ENCODE results near the gene CRHBP.
"Not testable (repeated sequence)": the region's sequence is repeated elsewhere in the genome, so short reads cannot be mapped to it uniquely, and the experiment has no call there.

CRHBP gene

GRCh38 chr5:76978869-76979268, 26.0 kb downstream of the CRHBP start:
- TF ChIP-seq CTCF (IDR thresholded peaks at IDR 0.05; ENCODE audit: low read depth, low read length): no peak
- in situ Hi-C loops (cut with HindIII; ENCODE audit: low sequenced_read_pairs): no loop called here
- no peak for DNase-seq (ENCODE audit: low read depth, low spot score)
- H3K4me3 ChIP-seq (ENCODE audit: low read depth, low read length): no peak overlapping the region

- in situ Hi-C loops (cut with HindIII; ENCODE audit: low sequenced_read_pairs): no loop called here
- no peak overlapping the region for H3K4me3 ChIP-seq (ENCODE audit: low read depth, low read length)
- no peak for DNase-seq (ENCODE audit: low read depth, low spot score)
- TF ChIP-seq CTCF (IDR thresholded peaks at IDR 0.05; ENCODE audit: low read depth, low read length): no peak
Measured at GRCh38 chr5:76980518-76981144, 27.8 kb downstream of the CRHBP start.

GRCh38 chr5:76982450-76982849, 29.6 kb downstream of the CRHBP start:
- in situ Hi-C loops (cut with HindIII; ENCODE audit: low sequenced_read_pairs): no loop called here
- no peak for TF ChIP-seq CTCF (IDR thresholded peaks at IDR 0.05; ENCODE audit: low read depth, low read length)

GRCh38 chr5:76983468-76983867, 30.6 kb downstream of the CRHBP start:
- no peak for DNase-seq (ENCODE audit: low read depth, low spot score)
- no peak overlapping the region for H3K4me3 ChIP-seq (ENCODE audit: low read depth, low read length)
- TF ChIP-seq CTCF (IDR thresholded peaks at IDR 0.05; ENCODE audit: low read depth, low read length): no peak
- in situ Hi-C loops (cut with HindIII; ENCODE audit: low sequenced_read_pairs): no loop called here

More at GRCh38 chr5:76982450-76982849, 29.6 kb downstream of the CRHBP start:
- DNase-seq (ENCODE audit: low read depth, low spot score): no peak
- no peak overlapping the region for H3K4me3 ChIP-seq (ENCODE audit: low read depth, low read length)

GRCh38 chr5:76986825-76987526, 34.1 kb downstream of the CRHBP start:
- in situ Hi-C loops (cut with HindIII; ENCODE audit: low sequenced_read_pairs): no loop called here
- no peak for TF ChIP-seq CTCF (IDR thresholded peaks at IDR 0.05; ENCODE audit: low read depth, low read length)
- H3K4me3 ChIP-seq (ENCODE audit: low read depth, low read length): no peak overlapping the region
- DNase-seq (ENCODE audit: low read depth, low spot score): no peak

GRCh38 chr5:76990899-76991459, 38.1 kb downstream of the CRHBP start:
- no peak for TF ChIP-seq CTCF (IDR thresholded peaks at IDR 0.05; ENCODE audit: low read depth, low read length)
- in situ Hi-C loops (cut with HindIII; ENCODE audit: low sequenced_read_pairs): no loop called here
- H3K4me3 ChIP-seq (ENCODE audit: low read depth, low read length): no peak overlapping the region
- DNase-seq (ENCODE audit: low read depth, low spot score): no peak

- in situ Hi-C loops (cut with HindIII; ENCODE audit: low sequenced_read_pairs); H3K4me3 ChIP-seq (ENCODE audit: low read depth, low read length); DNase-seq (ENCODE audit: low read depth, low spot score): not testable (repeated sequence)
Measured at GRCh38 chr5:76993436-76993835, 40.6 kb downstream of the CRHBP start.

All from astrocyte of the spinal cord (primary cell).